Measurements from ENCODE around the gene ZDHHC14.
A peak's percentile ranks its signal among the peaks of the same experiment; 100 is the strongest.

ZDHHC14 gene

DNA sequence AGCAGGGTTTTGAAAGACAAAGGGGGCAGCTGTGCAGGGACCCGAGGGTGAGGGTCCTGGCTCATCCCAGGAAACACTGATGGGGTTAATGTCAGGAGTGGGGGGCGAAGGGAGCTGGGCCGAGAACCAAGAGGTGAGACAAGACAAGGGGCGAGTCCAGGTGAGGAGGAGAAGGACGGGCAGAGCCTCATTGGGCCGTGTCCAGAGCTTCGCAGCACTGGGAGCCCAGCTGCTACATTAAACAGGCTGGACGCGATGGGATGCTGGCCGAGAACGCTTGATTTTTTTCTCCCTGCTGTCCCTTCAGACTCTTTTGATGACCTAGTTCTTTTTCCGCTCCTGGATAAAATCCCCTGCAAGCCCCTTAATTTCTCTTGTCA lies 269.3 kb downstream of the ZDHHC14 start:
- DNase-seq, result no peak

DNA sequence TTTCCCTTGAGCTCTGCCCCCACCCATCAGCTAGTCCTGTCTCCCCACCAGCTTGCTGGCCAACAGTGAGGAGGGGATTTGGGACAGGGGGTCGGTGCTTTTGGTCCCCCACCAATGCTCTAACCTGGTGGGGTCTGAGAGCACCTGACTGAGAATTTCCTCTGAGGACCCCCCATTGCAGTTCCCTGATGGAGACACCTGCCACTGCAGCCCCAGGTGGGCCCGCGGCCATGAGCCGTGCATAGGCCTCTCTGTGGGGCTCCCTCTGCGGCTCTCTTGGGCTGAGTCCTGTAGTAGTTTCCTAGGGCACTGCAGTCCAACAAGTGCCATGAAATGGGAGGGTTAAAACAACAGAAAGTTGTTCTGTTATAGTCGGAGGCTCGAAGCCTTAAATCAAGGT lies 269.8 kb downstream of the ZDHHC14 start:
- DNase-seq, result no peak

- no peak for DNase-seq
Observed at GRCh38 chr6:157651731-157652490, 270.9 kb downstream of the ZDHHC14 start.

DNA sequence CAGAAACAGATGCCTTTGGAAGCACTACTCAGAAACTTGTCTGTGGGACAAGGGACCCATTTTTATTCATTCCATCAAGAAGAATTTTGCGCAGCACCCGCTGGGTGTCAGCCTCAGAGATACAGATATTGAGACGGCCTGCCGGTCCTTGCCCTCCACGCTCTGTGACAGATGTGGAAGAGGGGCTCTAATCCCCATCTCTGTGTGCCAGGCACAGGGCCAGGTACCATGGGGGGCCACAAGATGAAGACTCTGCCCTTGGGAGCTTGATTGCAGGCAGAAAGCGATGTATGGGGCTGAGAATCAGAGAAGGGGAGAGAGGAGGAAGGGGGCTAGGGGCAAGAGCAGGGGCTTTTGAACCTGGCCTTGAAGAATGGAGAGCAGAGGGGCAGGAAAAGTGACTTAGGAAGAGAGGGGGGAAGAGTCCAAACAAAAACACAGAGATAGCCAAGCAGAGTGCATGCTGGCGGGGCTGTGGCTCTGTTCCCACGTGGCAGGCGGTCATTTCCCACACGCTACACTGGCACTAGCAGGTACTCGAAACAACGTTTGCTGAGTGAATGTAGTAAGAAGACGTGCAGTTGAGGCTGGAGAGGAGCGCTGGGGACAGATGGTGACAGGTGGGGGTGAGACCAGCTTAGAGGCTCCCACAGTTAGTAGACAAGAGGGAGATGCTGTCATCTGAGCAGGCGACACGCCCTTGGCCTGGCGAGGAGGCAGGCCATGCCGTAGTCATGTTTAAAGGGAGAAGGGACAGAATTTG lies 271.8 kb downstream of the ZDHHC14 start:
- no peak for DNase-seq

GRCh38 chr6:157653521-157653920 lies 272.5 kb downstream of the ZDHHC14 start:
- no peak for DNase-seq

DNA sequence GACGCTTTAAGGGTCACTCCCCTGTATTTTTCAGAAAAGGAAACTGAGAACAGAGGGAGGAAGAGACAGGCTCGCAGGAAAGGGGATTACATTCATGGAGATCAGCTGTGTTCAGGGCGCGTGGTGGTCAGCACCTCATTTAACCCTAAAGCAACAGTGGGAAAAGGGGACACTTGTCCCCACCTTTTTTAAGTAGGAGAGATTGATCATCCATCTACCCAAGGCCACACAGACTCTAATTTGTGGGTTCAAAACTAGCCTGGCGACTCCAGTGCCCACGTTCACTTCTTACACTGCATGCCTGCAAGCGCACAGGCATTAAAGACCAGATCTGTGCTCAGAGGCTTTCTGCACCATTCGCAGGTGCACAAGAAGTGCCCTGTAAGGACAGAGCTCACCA lies 274.1 kb downstream of the ZDHHC14 start:
- no peak for DNase-seq

GRCh38 chr6:157656437-157656997 lies 275.5 kb downstream of the ZDHHC14 start:
- DNase-seq, result no peak

GRCh38 chr6:157657754-157658153 lies 276.8 kb downstream of the ZDHHC14 start:
- no peak for DNase-seq

DNA sequence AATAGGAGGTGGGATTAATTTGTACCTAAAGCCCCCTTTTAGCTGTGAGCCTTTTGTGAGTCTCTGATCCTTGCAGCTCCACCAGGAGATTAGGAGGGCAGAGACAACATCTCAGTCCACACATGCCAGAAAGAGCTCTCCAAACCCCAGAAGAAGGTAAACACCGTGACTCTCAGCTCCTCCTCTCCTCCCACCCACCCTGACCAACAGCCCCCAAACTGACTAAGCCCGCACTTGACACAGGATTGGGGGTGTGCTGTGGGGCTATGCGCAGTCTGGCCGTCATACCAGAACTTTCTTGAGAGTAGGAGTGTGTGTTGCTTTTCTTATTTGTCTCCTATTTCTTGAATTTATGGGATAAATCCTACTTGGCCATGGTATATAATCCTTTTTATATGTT lies 277.3 kb downstream of the ZDHHC14 start:
- DNase-seq, result no peak

- no peak for DNase-seq
Observed at GRCh38 chr6:157659536-157660271, 278.7 kb downstream of the ZDHHC14 start.

GRCh38 chr6:157660414-157660813 lies 279.4 kb downstream of the ZDHHC14 start:
- no peak for DNase-seq

GRCh38 chr6:157661652-157662051 lies 280.7 kb downstream of the ZDHHC14 start:
- no peak for DNase-seq

DNA sequence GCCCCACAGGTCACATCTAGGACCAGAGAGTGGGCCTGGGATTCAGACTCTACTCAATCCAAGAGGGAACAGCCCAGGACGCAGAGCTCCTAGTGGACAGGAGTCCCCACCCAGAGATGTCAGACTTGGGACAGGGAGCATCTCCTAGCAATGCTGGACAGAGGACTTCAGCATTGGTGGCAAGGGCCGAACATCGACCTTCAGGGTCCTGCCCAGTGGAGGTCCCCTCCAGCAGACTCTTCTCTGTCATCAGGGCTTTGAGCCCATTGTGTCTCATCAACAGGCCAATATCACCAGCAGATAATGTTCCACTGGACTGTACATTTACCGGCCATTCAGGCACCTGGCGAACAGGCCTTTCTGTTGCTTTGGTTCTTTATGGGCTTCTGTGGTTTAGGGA lies 282.3 kb downstream of the ZDHHC14 start:
- DNase-seq, result no peak

DNA sequence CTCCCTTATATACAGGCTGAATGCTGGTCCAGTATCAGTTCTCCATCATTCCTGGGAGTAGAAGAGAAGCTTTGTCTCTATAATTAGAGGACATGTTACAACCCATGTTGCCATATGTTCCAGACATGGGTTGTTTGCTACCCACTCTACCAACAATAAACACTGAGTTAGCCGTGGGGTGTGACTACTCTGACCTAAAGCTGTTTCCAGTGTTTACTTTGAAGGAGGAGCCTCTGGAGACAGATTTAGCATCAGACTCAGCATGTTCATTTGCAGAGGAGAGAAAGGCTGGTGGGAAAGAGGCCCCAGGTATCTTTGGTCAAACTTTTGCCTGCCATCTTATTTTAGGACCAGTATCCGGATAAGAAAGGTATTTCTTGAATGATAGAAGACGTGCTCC lies 284.2 kb downstream of the ZDHHC14 start:
- no peak for DNase-seq

GRCh38 chr6:157666729-157667128 lies 285.7 kb downstream of the ZDHHC14 start:
- DNase-seq, result no peak

GRCh38 chr6:157667211-157668008 lies 286.4 kb downstream of the ZDHHC14 start:
- peak; percentile 71 to 83 (median 76) for DNase-seq

GRCh38 chr6:157668009-157668401 lies 287.0 kb downstream of the ZDHHC14 start:
- no peak for DNase-seq

DNA sequence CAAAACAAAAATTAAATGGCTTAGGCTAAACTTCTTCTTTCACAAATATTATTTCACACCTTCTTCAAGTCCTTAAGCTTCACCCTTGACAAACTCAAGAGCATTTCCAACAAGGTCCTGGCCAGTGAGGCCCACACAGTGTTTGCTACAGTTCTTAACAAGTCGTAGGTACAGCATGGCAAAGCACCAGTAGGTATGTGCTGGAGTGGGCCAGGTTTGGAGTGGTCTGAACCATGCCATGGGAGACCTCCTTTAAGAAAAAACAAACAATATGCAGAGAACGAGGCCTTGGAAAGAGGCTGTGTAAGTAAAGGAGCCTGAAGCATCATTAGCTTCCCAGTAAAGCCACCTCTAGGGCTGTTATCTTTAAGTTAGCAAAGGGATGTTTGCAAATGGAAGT lies 287.7 kb downstream of the ZDHHC14 start:
- DNase-seq, result no peak

DNA sequence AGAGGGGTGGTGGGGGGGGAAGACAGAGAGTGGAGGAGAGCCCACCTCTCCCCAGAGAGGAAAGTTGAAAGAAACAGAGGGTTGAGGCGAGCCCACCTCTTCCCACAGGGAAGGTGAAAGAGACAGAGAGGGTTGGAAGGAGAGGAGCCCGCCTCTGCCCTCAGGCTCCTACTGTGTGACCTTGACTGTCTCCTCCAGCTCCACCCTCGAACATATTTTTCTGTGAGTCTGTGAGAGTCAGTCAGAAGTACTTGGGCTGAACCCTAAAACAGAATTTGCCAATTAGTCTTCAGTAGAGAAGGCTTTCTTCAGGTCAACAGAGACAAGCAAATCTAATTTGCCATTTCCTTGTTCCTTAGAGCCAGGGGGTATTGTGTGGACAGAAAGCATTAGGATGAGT lies 288.3 kb downstream of the ZDHHC14 start:
- DNase-seq, result no peak

GRCh38 chr6:157669747-157670216 lies 288.8 kb downstream of the ZDHHC14 start:
- peak; percentile 66 to 79 (median 72) for DNase-seq

GRCh38 chr6:157670466-157671186 lies 289.6 kb downstream of the ZDHHC14 start:
- peak; percentile 56 to 77 (median 71) for DNase-seq

Measured in suppressor macrophage (primary cell).